ENCODE data around the gene PGGHG.

Gene PGGHG

DNA sequence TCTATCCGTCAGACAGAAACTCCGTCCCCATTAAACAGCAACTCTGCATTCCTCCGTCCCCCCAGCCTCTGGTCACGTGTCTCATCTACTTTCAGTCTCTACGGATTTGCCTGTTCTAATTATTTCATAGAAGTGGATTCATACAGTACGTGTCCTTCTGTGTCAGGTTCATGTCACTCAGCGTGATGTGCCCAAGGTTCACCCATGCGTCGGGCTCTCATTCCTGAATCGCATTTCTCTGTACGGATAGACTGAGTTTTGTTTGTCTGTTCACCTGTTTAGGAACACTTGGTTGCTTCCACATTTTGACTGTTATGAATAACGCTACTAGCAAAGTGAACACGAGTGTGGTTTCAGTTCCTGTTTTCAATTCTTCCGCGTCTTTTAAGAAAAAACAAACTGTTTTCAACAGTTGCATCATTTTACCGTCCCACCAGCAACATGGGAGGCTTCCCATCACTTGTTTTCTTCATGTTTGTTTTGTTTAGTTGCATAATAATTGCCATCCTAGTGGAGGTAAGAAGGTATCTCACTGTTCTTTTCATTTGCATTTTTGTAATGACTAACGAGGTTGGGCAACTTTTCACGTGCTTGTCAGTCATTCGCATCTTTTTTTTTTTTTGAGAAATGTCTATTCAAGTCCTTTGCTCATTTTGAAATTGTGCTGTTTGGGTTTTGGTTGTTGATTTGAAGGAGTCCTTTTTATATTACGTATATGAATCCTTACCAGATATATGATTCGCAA, 19.6 kb upstream of the PGGHG start:
- DNase-seq (ENCODE audit: low read depth), result no peak

DNA sequence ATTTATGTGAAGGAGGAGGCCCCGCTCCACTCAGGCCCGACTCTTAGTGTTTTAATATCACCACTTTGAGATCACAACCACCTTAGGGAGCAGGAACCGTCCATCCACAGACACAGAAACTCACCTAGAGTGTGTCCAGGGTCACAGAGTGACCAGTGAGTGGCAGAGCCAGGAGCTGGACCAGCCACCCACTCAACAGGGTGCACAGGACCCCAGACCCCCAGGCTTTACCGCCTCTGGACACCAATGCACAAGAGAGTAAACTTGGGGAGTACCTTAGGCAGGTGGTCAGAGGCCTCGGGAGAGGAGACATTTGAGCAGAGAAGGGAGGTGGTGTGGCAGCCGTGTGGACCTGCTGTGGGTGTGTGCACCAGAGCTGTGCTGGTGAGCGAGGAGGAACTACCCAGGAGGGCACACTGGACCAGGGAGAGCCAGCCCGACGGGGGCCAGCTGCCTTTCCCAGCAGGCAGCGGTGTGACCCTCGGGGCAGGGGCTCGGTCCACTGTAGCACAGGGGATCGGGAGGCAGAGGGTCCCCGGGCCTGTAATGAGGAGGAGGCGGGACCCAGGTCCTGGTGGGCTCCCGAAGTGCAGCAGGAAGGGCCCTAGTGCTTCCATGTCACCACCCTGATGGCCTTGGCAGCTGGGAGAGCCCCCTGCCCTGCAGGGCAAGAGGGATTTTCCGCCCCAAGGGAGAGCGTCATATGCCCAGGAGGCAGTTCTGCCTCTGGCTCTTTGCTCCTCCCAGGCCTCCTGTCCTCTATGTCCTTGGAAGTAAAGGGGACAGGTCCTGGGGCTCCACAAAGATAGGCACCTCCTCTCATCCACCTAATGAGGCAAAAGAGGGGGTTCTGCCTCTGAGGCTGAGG, 18.2 kb upstream of the PGGHG start:
- DNase-seq (ENCODE audit: low read depth), result no peak

DNA sequence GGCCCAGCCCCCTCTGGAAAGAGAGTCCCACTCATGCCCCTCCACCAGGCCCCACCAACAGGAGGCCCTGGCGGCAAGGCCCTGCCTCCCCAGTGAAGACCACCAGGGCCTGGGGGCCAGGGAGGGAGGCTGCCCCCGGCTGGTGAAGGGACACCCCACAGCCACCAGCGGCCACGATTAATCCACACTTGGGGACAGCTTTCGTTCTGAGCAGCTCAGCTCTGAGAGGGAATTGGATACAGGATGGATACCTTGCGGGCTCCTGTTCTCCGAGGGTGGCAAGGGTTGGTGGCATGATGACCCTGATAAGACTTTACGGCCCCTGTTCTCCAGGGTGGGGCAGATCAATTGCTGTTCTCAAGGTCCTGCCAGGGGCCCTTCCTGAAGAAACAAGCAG, 17.6 kb upstream of the PGGHG start:
- DNase-seq (ENCODE audit: low read depth), result no peak

DNA sequence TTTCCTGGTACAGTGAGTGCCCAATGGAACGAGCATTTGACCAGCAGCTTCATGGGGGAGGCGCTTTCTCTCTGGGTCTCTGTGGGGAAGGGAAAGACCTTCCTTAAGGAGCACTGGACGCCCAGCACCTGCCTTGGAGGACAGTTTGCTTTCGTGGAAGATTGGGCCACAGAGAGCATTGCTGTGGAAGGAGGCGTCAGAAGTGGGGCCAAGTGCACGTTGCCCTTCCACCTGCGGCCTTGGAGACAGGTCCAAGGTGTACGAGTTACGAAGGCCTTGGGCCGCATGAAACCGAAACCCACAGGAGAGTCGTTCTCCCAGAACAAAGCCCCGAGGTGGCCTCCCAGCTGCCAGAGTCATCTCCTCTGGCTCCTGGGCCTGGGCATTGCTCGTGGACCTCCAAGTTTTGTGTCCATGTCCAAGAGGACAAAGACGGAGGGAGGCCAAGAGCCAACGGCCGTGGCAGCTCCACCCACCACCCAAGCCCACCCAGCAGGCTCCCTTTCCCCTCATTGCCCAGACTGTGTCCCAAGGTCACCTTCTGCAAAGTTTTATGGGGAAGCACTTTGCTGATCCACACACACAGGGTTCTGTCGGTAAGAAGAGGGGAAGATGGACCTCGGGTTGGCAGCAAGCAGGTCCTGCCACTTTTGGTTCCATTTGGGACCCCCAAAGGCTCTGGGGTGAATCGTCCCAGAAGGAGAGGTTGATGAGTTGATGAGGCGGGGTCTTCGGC, 16.6 kb upstream of the PGGHG start:
- no peak for DNase-seq (ENCODE audit: low read depth)

DNA sequence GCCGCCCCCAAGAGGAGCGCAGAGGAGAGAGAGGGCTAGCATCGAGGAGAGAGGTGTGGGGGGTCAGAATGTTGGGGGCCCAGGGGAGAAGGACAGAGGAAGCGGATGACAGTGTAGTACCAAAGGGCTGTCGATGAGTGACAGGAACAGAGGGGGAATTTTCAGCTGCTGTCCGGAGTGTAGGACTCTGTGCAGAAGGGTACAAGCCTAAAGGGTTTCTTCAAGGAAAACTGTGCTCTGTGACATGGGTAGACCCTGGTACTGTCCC, 16.1 kb upstream of the PGGHG start:
- DNase-seq (ENCODE audit: low read depth), result no peak

DNA sequence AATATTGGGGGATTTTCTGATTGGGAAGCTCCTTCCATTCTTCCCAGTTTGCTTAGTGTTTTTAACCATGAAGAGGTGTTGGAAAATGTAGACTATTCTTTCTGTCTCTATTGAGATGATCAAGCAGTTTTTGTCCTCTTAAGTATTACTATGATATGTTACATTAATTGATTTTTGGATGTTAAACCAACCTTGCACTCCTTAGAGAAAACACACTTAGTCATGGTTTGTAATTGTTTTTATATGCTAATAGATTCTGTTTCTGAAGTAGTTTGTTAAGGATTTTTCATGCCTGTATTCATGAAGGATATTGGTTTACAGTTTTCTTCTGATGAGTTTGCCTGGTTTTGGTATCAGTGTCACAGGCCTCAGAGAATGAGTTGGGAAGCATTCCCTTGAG, 12.7 kb upstream of the PGGHG start:
- DNase-seq (ENCODE audit: low read depth), result no peak

DNA sequence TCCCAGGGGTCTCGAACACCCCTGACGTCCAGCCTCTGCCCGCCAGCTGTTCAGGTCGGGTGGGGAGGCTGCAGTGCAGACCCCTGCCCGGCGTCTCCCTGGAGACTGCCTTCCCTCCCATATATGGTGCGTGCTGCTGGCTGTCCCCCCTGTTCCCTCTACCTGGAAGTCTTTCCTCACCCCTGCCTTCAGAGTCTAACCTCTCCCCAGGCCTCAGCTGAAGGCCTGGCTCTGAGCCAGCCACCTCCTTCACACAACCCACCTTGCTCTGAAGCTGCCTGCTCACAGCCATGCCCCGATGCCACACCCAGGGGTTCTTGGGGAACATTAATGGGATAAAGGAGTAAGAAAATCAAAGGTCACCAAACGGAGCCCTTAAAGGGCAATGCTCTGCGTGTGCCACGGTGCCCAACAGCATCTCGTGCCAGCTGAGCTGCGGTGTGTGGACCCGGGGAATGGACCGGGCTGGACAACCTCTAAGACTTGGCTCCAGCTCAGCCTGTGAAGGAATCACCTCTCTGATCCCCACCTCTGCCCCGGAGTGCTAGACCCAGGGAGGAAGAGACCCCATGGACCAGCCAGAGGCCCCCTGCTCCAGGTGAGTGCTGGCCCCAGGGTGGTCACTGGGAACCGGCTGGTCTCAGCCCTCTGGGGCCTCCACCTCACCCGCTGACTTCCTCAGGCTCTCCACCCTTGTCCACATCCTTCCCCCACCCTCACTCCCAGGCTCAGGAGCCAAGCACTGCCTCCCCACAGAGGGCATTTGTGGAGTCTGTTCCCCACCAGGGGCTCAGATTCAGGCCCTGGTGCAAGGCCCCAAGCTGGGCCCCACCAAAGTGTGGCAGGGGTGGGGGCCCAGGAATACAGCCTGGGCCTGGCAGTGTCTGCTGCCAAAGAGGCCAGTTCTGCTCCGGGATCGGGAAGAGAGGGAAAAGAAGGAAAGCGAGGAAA, 10.7 kb upstream of the PGGHG start, which contains the start of gene NLRP6:
NLRP6 (plus strand) TSS at position 407 of the 951 bp plus-strand sequence; CDS start at position 570, 163 bp downstream.
- DNase-seq (ENCODE audit: low read depth), result no peak

DNA sequence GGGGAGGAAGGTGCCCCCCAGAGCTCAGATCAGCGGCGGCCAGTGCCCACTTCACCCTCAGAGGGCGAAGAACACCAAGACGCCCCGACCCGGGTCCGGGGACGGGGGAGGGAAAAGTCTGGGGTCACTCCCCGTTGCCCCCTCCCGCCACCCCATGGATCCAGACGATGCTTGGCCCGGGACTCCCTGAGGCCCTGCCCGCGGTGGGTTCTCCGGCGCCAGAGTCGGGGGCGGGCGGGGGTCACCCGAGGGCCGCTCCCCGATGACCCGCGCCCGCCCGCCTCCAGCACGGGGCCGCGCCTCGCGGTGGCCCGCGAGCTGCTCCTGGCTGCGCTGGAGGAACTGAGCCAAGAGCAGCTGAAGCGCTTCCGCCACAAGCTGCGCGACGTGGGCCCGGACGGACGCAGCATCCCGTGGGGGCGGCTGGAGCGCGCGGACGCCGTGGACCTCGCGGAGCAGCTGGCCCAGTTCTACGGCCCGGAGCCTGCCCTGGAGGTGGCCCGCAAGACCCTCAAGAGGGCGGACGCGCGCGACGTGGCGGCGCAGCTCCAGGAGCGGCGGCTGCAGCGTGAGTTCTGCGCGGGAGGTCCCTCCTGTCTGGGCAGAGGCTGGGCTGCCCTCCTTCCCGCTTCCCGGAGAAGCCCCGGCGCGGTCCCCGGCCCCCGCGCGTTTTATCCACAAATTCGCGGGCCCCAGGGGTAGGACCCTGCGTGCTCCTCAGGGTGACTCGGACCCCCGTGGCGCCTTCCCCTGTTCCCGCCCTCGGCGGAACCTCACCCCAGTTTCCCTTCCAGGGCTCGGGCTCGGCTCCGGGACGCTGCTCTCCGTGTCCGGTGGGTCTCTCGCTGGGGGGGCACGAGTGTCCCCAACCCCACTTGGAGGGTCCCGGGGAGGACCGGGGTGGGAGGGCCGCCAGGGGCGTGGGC, 9.6 kb upstream of the PGGHG start:
- no peak for DNase-seq (ENCODE audit: low read depth)

DNA sequence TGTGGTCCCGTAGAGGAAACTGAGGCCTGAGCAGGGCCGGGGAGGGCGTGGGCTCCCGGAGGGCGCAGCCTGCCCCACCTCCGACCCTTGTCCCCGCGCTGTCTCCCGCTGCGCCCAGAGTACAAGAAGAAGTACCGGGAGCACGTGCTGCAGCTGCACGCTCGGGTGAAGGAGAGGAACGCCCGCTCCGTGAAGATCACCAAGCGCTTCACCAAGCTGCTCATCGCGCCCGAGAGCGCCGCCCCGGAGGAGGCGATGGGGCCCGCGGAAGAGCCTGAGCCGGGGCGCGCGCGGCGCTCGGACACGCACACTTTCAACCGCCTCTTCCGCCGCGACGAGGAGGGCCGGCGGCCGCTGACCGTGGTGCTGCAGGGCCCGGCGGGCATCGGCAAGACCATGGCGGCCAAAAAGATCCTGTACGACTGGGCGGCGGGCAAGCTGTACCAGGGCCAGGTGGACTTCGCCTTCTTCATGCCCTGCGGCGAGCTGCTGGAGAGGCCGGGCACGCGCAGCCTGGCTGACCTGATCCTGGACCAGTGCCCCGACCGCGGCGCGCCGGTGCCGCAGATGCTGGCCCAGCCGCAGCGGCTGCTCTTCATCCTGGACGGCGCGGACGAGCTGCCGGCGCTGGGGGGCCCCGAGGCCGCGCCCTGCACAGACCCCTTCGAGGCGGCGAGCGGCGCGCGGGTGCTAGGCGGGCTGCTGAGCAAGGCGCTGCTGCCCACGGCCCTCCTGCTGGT, 8.8 kb upstream of the PGGHG start:
- no peak for DNase-seq (ENCODE audit: low read depth)

DNA sequence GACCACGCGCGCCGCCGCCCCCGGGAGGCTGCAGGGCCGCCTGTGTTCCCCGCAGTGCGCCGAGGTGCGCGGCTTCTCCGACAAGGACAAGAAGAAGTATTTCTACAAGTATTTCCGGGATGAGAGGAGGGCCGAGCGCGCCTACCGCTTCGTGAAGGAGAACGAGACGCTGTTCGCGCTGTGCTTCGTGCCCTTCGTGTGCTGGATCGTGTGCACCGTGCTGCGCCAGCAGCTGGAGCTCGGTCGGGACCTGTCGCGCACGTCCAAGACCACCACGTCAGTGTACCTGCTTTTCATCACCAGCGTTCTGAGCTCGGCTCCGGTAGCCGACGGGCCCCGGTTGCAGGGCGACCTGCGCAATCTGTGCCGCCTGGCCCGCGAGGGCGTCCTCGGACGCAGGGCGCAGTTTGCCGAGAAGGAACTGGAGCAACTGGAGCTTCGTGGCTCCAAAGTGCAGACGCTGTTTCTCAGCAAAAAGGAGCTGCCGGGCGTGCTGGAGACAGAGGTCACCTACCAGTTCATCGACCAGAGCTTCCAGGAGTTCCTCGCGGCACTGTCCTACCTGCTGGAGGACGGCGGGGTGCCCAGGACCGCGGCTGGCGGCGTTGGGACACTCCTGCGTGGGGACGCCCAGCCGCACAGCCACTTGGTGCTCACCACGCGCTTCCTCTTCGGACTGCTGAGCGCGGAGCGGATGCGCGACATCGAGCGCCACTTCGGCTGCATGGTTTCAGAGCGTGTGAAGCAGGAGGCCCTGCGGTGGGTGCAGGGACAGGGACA, 8.0 kb upstream of the PGGHG start:
- DNase-seq (ENCODE audit: low read depth), result no peak

DNA sequence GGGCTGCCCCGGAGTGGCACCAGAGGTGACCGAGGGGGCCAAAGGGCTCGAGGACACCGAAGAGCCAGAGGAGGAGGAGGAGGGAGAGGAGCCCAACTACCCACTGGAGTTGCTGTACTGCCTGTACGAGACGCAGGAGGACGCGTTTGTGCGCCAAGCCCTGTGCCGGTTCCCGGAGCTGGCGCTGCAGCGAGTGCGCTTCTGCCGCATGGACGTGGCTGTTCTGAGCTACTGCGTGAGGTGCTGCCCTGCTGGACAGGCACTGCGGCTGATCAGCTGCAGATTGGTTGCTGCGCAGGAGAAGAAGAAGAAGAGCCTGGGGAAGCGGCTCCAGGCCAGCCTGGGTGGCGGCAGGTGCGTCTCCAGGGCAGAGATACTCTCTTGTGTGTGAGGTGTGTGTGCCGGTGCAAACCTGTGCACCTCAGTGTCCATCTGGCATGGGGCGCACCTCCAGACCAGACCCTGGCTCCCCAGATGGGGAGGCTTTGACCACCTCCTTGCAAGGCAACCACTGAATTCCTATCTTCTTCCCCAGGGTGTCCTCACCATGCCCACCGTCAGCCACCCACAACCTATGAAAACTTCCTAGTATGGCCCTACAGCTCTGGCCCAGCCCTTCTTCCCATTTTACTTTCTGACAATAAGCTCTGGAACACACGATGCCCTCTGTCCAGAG, 7.3 kb upstream of the PGGHG start:
- no peak for DNase-seq (ENCODE audit: low read depth)

DNA sequence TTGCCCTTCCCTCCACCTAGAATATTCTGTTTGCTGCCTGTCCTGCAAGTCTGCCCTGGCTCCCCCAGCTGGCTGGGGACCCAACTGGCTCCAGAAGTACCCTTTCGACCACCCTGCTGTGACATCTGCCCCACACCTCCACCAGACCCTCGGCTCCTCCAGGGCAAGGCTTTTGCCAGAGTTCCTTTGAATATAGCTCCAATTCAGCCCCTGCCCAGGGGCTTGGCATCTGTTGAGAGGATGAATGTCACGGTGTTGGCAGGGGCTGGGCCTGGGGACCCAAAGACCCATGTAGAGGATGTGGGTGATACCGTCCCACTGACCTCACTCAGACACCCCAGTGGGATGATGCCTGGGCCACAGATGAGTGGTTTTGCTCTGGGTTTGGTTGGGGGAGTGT, 6.8 kb upstream of the PGGHG start:
- DNase-seq (ENCODE audit: low read depth), result no peak

DNA sequence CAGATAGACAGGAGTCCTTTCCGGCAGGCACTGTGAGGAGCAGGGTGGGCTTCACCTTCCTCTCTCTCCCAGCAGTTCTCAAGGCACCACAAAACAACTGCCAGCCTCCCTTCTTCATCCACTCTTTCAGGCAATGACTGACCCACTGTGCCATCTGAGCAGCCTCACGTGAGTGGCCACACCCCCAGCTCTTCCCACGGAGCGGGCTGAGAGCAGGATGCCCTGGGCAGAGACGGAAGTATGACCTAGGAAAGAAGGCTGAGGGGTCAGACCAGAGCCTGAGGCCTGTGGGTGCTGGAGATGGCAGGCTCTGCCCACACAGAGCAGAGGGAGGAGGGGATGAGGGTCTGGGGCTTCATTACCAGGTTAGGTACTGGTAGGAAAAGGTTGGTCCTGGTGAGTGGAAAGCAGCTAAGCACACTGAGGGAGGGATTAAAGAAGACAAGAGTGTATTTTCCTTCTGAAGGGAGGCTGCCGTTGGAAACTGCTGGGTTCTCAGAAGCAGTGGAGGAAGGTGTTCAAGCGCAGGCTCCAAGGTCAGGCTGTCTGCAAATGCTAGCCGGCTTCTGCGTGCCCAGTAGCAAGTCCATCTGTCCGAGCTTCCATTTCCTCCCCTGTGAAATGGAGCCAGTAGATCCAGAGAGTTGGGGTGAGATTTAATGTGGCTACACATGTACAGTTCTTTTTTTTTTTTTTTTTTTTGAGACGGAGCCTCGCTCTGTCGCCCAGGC, 6.1 kb upstream of the PGGHG start:
- no peak for DNase-seq (ENCODE audit: low read depth)

DNA sequence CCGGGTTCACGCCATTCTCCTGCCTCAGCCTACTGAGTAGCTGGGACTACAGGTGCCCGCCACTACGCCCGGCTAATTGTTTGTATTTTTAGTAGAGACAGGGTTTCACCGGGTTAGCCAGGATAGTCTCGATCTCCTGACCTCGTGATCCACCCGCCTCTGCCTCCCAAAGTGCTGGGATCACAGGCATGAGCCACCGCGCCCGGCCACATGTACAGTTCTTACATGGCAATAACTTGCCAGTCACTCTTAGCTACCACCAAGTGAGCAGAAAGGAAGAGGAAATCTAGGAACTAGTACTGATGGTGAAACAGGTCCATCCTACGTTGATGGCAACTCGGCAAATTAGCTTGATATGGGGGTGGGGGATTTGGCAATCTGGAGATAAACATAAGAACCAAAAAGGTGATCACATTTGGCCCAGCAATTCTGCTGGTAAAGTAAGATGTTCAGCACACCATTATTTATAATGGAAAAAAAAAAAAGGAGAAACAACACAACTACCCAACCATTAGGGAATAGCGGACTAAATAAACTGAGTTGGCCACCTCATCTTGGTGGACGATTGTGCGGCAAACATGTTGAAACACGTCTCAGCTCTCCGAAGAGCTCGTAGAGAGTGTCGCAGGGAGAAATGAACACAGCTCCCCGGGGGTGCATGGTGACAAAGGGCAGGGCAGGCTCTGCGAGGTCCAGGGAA, 5.4 kb upstream of the PGGHG start:
- DNase-seq (ENCODE audit: low read depth), result no peak

DNA sequence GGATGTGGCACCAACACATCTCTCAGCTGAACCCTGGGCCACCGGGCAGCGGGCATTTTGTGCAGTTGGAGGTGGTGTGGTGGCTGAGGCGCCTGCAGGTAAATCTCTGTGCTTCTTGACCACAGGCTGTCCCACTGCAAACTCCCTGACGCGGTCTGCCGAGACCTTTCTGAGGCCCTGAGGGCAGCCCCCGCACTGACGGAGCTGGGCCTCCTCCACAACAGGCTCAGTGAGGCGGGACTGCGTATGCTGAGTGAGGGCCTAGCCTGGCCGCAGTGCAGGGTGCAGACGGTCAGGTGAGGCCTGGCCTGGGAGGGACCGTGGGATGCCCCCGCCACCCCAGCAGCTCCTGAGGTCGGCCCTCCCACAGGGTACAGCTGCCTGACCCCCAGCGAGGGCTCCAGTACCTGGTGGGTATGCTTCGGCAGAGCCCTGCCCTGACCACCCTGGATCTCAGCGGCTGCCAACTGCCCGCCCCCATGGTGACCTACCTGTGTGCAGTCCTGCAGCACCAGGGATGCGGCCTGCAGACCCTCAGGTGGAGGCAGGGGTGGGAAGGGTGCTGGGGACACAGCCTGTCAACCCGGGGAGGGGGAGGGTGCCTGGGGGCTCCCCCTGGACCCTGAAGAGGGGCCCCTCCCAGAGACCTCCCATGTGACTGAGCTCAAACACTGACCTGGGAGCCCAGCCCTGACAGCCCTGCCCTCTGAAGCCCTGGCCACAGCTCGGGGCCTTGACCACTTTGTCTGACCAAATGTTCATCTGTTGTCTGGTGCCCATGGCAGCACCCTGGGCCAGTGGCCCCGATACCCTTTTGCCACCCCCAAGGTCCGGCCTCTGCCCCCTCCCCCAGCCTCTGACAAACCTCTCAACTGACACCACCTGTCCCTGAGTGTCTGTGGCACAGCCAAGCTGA, 4.6 kb upstream of the PGGHG start:
- no peak for DNase-seq (ENCODE audit: low read depth)

Data from CMK (cell line).